HG03108 (cell line): ENCODE data around the gene SSC4D.
"Not testable (repeated sequence)": the region's sequence is repeated elsewhere in the genome, so short reads cannot be mapped to it uniquely, and the experiment has no call there.

Experiments used
- ATAC-seq: cut with Tn5 transposase; IDR thresholded peaks from one replicate; pipeline ENCODE4 v1.9.1; 2021; ENCODE audit warnings: moderate library complexity; ENCODE audit not compliant: unreplicated experiment

The SSC4D gene

GRCh38 chr7:76409537-76409936 is at the start of gene SSC4D:
Gene SSC4D, minus strand, starts transcription at chr7:76409697. Its CDS starts 5,258 bp downstream, at chr7:76404439.
- no peak for ATAC-seq

DNA sequence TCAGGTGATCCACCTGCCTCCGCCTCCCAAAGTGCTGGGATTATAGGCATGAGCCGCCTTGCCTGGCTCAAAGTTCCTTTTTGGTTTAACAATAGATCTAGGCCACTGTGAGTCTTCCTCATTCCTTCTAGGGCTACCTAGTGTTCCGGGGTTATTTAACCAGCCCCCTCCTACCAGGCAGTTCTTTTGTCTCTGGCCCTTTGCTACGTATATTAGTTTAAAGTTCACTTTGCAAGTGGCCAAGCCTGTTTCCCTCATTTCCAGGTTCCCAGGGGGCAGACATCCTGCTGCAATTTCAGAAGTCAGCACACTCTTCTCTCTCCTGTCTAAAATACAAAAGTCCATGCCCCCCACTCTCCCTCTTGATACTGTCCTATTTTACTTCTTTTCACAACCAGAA is 49.0 kb upstream of the SSC4D start:
- ATAC-seq: not testable (repeated sequence)

DNA sequence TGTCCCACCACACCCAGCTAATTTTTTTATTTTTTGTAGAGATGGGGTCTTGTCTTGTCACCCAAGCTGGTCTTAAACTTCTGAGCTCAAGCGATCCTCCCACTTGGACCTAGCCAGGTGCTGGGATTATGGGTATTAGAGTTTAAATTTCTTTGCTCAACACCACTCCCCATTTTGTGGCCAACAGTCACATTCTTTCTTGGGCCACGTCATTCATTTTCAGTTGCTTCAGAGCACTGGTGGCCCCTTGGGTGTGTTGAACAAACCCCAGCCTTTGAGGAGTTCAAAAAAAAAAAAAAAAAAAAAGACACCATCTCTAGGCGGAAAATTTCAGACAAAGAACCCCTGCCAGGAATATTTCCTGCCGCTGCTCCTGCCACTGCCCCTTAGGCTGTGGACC is 47.5 kb upstream of the SSC4D start:
- ATAC-seq: not testable (repeated sequence)

DNA sequence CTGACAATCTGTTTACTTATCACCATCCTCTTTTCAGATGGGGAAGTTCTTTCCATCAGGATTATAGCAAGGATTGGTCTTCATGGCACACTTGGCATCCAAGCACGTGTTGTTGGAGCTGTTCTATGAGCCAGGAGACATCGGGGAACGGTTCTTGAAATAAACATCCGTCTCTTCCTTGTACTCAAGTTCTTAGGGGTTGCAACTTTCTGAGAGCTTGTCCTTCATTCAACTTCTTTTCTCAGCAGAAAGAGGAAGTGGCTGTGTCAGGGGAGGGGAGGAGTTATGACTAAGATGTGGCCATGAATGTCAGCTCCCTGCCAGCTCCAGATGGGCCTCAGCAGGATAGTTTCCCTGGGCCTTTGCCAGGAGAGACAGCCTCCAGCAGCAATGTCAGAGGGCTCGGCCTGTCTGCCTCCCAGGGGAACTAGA is 36.1 kb upstream of the SSC4D start:
- peak; percentile 79 for ATAC-seq

DNA sequence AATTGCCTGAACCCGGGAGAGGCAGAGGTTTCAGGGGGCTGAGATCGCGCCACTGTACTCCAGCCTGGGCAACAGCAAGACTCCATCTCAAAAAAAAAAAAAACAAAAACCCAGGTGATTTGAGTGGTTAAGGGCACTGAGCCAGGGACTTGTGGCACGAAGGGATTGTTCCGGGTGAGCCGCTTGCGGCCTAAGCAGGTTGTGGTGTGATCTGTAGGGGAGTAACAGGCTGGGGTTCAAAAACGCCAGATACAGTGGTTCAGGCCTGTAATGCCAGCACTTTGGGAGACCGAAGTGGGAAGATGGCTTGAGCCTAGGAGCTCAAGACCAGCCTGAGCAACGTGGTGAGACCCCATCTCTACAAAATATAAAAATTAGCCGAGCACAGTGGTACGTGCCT is 34.3 kb upstream of the SSC4D start:
- peak; percentile 38 for ATAC-seq

DNA sequence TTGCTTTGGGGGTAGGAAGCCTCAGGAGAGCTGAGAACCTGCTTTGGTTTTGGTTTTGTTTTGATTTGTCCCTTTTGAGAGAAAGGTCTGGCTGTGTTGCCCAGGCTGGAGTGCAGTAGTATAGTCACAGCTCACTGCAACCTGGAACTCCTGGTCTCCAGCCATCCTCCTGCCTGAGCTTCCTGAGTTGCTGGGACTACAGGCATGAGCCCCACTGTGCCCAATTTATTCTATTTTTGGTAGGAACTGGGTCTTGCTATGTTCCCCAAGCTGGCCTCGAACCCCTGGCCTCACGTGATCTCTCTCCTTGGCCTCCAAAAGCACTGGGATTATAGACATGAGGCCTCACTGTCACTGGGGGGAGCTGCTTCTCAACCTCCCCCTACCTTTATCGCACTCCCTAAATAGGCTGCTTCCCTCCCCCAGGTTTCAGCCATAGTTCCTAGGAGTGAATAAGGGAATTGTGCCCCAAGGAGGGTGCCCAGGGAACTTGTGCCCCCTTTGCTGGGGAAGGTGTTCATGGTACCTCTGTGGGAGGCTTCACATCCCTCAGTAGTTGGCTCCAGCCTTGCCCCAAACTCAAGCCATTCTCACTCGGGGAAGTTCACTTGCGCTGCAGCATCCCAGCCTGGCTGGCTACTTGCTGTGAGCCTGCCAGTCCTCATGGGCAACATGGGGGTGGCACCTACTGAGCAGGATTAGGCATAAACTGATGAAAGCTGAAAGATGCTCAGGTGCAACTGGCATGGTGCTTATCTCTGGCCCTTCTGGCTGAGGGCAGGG is 33.4 kb upstream of the SSC4D start:
- not testable (repeated sequence) for ATAC-seq

GRCh38 chr7:76441792-76442191 is 32.3 kb upstream of the SSC4D start:
- not testable (repeated sequence) for ATAC-seq

GRCh38 chr7:76440404-76440803 is 30.9 kb upstream of the SSC4D start:
- not testable (repeated sequence) for ATAC-seq

DNA sequence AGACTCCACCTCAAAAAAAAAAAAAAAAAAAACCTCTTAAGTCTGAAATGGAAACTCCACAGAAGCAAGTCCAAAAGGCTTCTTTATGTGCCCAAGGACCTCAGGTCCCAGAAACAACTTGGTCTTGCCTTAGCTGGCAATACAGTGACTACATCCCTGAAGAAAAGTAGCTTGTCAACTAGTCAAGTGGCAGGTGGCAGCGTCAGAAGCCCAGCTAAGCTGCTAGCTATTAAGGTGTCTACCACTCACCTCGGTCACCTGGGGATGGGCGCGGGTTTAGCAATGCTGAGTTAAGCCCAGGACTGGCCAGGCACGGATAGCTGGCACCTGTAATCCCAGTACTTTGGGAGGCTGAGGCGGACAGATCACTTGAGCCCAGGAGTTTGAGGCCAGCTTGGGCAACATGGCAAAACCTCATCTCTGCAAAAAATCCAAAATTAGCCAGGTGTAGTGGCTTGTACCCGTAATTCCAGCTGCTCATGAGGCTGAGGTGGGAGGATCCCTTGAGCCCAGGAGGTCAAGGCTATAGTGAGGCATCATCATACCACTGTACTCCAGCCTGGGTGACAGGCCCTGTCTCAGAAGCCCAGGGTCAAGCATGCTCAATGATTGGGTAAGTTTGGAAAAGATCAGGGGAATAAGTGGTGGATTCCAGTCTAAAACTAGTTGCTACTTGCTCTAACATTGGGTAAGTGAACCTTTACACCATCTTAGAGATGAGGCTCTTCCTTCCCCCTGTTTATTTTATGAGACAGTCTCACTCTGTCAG is 29.8 kb upstream of the SSC4D start:
- not testable (repeated sequence) for ATAC-seq

- peak; percentile 62 for ATAC-seq
These were observed 28.4 kb upstream of the SSC4D start for GRCh38 chr7:76437873-76438272.

DNA sequence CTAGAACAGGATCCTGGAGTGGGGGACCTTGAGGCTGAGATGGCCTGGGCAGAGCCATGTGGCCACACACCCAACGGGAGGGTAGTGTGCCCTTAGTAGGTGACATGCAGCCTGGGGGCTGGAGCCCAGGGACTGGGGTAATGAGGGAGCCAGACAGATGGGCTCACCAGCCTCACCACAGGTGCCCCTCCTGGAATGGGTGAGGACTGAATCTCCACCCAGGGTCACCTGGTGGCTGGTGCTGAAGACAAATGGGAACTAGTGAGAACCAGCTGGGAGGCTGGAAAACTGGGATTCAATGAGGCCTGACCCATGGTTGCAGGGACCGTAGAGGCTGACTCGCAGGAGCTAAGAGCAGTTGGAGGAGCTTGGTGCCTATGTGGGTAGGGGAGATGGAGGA is 21.3 kb upstream of the SSC4D start:
- no peak for ATAC-seq

GRCh38 chr7:76430211-76430610 is 20.7 kb upstream of the SSC4D start:
- no peak for ATAC-seq

DNA sequence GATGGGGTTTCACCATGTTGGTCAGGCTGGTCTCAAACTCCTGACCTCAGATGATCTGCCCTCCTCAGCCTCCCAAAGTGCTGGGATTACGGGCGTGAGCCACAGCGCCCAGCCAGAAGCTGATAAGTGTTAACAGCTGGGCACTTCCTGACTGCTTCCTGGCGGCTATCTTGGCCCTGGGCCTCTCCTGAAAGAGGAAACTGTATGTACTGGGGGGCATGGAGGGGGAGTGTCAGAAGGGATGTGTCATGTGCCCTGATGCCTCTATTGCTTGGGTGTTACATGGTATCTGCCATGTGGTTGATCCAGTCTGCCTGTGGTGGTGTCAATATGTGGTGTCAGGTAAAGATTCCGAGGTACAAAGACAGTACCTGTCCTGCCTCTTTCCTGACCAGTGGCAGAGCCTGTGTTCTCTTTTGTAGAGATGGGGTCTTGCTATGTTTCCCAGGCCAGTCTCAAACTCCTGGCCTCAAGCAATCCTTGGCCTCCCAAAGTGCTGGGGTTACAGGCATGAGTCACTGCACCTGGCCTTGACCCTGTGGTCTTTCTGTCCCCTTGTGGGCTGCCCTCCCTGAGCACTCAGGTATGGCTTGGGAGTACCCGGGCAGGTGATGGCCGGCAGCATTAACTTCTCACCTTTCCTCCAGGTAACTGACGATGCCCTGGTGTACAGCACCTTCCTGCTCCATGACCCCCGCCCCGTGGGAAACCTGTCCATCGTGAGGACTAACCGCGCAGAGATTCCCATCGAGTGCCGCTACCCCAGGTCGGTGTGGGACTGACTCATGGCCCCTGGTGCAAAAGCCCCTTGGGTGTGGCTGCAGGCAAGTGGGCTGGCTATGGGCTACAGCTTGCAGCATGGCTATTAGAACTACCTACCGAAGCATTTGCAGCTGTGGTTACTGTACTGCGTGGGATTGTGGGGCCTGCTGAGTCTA is 19.6 kb upstream of the SSC4D start:
- no peak for ATAC-seq

DNA sequence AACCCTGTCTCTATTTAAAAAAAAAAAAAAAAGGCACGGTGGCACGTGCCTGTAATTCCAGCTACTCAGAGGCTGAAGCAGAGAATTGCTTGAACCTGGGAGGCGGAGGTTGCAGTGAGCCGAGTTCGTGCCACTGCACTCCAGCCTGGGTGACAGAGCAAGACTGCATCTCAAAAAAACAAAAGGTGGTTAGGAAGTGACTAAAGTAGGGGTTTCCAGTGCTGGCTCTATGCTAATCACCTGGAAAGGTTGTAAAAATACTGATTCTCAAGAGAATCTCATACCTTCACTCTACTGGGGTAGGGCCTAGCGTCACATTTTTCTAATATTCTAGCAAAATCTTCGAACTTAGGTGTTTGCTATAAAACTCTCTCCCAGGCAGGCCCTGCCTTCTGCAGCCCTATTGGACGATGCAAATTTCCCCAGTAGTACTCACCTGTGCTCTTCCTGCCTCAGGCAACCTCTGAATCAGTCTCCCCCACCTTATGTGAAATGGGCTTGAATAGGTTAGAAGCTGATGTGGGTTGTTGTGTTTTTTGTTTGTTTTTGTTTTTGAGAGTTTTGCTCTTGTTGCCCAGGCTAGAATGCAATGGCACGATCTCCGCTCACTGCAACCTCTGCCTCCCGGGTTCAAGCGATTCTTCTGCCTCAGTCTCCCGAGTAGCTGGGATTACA is 18.8 kb upstream of the SSC4D start:
- ATAC-seq: no peak

DNA sequence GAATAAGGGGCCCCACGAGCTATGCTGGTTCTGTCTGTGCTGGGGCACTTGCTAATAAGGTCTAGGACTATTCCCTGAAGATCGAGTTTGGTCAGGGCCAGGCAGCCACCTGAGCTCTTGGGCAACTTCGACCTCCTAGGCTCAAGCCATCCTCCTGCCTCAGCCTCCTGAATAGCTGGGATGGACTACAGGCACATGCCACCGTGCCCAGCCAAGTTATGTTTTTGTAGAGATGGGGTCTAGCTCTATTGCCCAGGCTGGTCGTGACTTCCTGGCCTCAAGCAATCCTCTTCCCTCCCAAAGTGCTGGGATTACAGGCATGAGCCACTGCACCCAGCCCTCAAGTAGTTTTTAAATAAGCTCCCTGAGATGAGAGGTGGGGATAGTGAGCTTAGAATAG is 18.1 kb upstream of the SSC4D start:
- no peak for ATAC-seq

- no peak for ATAC-seq
These were observed 16.7 kb upstream of the SSC4D start for GRCh38 chr7:76426246-76426645.

- ATAC-seq: not testable (repeated sequence)
These were observed 16.1 kb upstream of the SSC4D start for GRCh38 chr7:76425558-76425957.

DNA sequence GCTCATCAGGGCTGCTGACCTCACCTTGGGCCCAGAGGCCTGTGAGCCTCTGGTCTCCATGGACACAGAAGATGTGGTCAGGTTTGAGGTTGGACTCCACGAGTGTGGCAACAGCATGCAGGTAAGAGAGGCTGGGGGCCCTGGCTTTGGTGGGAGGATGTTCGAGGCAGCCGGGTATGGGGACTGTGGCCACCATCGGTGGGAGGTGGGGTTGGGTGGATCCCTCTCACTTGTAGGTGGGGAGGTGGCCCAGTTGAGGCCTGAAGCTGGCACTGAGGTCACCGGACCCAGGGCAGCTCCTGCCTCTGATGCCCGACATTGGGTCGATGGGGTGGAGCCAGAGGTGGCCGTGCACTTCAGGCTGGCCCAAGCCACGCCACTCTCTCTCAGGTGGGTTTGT is 15.7 kb upstream of the SSC4D start:
- ATAC-seq: no peak

DNA sequence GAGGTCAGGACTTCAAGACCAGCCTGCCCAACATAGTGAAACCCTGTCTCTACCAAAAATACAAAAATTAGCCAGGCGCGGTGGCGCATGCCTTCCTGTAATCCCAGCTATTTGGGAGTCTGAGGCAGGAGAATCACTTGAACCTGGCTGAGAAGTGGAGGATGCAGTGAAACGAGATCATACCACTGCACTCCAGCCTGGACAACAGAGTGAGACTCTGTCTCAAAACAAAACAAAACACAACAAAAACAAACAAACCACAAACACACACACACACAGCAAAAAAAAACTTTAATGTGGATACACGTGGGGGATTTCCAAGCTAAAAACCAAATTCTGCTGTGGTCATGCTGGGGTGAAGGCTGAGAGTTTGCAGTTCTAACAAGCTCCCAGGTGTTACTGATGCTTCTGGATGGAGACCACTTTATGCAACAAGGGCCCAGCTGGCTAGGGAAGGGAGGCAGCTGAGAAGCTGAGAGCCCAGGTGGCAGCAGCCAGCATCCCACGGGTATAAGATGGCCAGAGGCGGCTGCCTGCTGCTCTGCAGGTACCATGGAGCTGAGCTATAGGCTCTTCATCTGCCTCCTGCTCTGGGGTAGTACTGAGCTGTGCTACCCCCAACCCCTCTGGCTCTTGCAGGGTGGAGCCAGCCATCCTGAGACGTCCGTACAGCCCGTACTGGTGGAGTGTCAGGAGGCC is 15.1 kb upstream of the SSC4D start, which contains the start of gene ZP3:
Gene ZP3, plus strand, starts transcription at position 538 of the 699 bp plus-strand sequence. Its CDS starts 15 bp downstream, at position 553.
- no peak for ATAC-seq
